HepG2 (cell line): Measurements from ENCODE around the gene RNASE4. TPM values are rescaled to one million over a fixed set of nuclear protein-coding genes. Genes with fewer than 3 reads are reported as not detected.
A peak's percentile ranks its signal among the peaks of the same experiment; 100 is the strongest.

Experiments
- ARHGAP35 ChIP-seq: sonication (generic); formaldehyde crosslinking; IDR thresholded peaks from 2 replicates; pipeline ENCODE4 v1.9.0; 2022; ENCODE audit warnings: mild to moderate bottlenecking, inconsistent platforms, moderate library complexity, missing genetic modification reagents, borderline replicate concordance
- CBX1 ChIP-seq: IDR thresholded peaks from one replicate; pipeline ENCODE4 v1.6.1; 2016; ENCODE audit warnings: antibody characterized with exemption, low read depth
- DMAP1 ChIP-seq: IDR thresholded peaks from 2 replicates; pipeline ENCODE4 v1.6.1; 2016
- HES4 ChIP-seq: sonication (generic); formaldehyde crosslinking; IDR thresholded peaks from 2 replicates; pipeline ENCODE4 v1.9.0; 2021; ENCODE audit warnings: mild to moderate bottlenecking, missing genetic modification reagents, borderline replicate concordance
- PAWR ChIP-seq: sonication (generic); formaldehyde crosslinking; IDR thresholded peaks from 2 replicates; pipeline ENCODE4 v1.4.0; 2020; ENCODE audit warnings: missing genetic modification reagents, mild to moderate bottlenecking, borderline replicate concordance
- PAX8 ChIP-seq: sonication (generic); formaldehyde crosslinking; IDR thresholded peaks from 2 replicates; pipeline ENCODE4 v1.8.0; 2022; ENCODE audit warnings: mild to moderate bottlenecking, missing genetic modification reagents, borderline replicate concordance
- RXRA ChIP-seq: sonication (generic); formaldehyde crosslinking; IDR thresholded peaks from 2 replicates; pipeline ENCODE4 v1.5.1; 2020; ENCODE audit warnings: missing genetic modification reagents
- ZNF12 ChIP-seq: sonication (generic); formaldehyde crosslinking; IDR thresholded peaks from 2 replicates; pipeline ENCODE4 v1.5.0; 2020; ENCODE audit warnings: missing genetic modification reagents
- polyA plus RNA-seq, 8 experiments: library from polyadenylated mRNA; depleted of rRNA in 3 of 8; stranded (reverse) in 7 of 8; unstranded in 1 of 8; fragments of >200 nt; fragmentation: Illumina TruSeq in 4 of 8; extraction: Trizol in 4 of 8; gene quantifications; 2 replicates each; pipeline versions ENCODE4 v1.2.1 to v1.2.3, GENCODE V29; 2011 to 2016; ENCODE audit warnings: low read depth in 4 of 8, missing spikeins in 1 of 8, mixed read lengths in 1 of 8; ENCODE audit not compliant: insufficient read depth in 1 of 8
- total RNA-seq, 5 experiments: library from RNA; depleted of rRNA; stranded (reverse); fragments of >200 nt; fragmentation: Illumina TruSeq; extraction: Trizol; gene quantifications; 2 replicates each; pipeline ENCODE4 v1.2.3, GENCODE V29; 2016; ENCODE audit warnings: low read depth in 1 of 5
- TF ChIP-seq, protein P1 (sequence below): sonication (generic); formaldehyde crosslinking; IDR thresholded peaks from 2 replicates; pipeline ENCODE4 v1.8.0; 2022; ENCODE audit warnings: low read depth, missing genetic modification reagents
- TF ChIP-seq, protein P2 (sequence below): sonication (generic); formaldehyde crosslinking; IDR thresholded peaks from 2 replicates; pipeline ENCODE4 v1.9.0; 2021; ENCODE audit warnings: missing genetic modification reagents, borderline replicate concordance
- TF ChIP-seq, protein P3 (sequence below): sonication (generic); formaldehyde crosslinking; conservative IDR thresholded peaks from 2 replicates; pipeline ENCODE4 v1.5.0; 2020; ENCODE audit warnings: missing genetic modification reagents
- TF ChIP-seq, protein P4 (sequence below): sonication (generic); formaldehyde crosslinking; IDR thresholded peaks from 2 replicates; pipeline ENCODE4 v1.9.0; 2021; ENCODE audit warnings: missing genetic modification reagents, borderline replicate concordance
- TF ChIP-seq, protein P5 (sequence below): IDR thresholded peaks from 2 replicates; pipeline ENCODE4 v1.6.1; 2016; ENCODE audit warnings: low read depth, missing genetic modification reagents, missing compliant biosample characterization
- TF ChIP-seq, protein P6 (sequence below): sonication (generic); formaldehyde crosslinking; IDR thresholded peaks from 2 replicates; pipeline ENCODE4 v1.8.1; 2023; ENCODE audit warnings: mild to moderate bottlenecking, missing genetic modification reagents

RNASE4 gene
- total and polyA plus RNA-seq, 2 of the 13 experiments (the other 11 are each of a cell fraction or from before 2014, with no cell fraction given), result 109 to 983 TPM

DNA sequence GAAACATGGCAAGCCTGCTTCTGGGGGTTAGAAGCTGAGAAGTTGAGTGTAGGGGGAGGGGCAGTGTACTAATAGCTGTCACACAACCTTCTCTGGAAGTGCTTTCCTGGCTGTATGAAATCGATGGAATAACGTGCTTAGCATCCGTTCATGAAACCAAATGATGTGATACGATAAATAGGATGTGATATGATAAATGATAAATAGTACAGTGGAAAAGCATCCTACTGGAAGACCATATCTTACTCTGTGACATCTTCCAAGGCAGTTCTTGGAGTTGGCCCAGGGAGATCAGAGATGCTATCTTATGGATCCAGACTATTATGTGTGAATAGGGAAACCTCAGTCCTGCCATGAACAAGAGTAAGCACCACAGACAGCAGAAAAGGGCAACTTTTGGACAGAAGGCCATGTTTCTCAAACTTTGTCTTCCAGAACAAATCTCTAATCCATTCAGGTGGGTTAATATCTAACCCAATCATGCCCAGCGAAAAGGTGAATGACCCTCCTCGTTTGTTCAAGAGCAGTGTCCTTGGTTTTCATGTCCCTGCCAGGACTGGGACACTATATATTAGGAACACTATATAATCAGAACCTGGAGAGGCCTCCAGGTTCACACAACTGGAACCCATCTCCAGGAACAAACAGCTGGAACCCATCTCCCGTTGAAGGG lies 3.9 kb downstream of the RNASE4 start, which contains the start of gene ANG (continued):
- TF ChIP-seq, protein P1, sequence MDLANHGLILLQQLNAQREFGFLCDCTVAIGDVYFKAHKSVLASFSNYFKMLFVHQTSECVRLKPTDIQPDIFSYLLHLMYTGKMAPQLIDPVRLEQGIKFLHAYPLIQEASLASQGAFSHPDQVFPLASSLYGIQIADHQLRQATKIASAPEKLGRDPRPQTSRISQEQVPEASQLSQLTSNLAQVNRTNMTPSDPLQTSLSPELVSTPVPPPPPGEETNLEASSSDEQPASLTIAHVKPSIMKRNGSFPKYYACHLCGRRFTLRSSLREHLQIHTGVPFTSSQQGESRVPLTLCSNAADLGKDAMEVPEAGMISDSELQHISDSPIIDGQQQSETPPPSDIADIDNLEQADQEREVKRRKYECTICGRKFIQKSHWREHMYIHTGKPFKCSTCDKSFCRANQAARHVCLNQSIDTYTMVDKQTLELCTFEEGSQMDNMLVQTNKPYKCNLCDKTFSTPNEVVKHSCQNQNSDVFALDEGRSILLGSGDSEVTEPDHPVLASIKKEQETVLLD (CRISPR knock-in tag), result no peak
- TF ChIP-seq, protein P2, sequence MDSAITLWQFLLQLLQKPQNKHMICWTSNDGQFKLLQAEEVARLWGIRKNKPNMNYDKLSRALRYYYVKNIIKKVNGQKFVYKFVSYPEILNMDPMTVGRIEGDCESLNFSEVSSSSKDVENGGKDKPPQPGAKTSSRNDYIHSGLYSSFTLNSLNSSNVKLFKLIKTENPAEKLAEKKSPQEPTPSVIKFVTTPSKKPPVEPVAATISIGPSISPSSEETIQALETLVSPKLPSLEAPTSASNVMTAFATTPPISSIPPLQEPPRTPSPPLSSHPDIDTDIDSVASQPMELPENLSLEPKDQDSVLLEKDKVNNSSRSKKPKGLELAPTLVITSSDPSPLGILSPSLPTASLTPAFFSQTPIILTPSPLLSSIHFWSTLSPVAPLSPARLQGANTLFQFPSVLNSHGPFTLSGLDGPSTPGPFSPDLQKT (CRISPR knock-in tag), result no peak
- TF ChIP-seq ARHGAP35 (peak; percentile 79; the same call in 1 of the 2 replicates), PAWR (CRISPR knock-in tag) (no peak), ZNF12 (CRISPR knock-in tag) (no peak), HES4 (CRISPR knock-in tag) (no peak), PAX8 (CRISPR knock-in tag) (0 out of 2 replicates have a peak, but pooled peaks have one; percentile 6), DMAP1 (peak; percentile 41; the same call in 1 of the 2 replicates), RXRA (CRISPR knock-in tag) (peak; percentile 83; the same call in 1 of the 2 replicates), CBX1 (no peak)
- TF ChIP-seq, protein P3, sequence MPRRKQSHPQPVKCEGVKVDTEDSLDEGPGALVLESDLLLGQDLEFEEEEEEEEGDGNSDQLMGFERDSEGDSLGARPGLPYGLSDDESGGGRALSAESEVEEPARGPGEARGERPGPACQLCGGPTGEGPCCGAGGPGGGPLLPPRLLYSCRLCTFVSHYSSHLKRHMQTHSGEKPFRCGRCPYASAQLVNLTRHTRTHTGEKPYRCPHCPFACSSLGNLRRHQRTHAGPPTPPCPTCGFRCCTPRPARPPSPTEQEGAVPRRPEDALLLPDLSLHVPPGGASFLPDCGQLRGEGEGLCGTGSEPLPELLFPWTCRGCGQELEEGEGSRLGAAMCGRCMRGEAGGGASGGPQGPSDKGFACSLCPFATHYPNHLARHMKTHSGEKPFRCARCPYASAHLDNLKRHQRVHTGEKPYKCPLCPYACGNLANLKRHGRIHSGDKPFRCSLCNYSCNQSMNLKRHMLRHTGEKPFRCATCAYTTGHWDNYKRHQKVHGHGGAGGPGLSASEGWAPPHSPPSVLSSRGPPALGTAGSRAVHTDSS (CRISPR knock-in tag), result no peak
- TF ChIP-seq, protein P4, sequence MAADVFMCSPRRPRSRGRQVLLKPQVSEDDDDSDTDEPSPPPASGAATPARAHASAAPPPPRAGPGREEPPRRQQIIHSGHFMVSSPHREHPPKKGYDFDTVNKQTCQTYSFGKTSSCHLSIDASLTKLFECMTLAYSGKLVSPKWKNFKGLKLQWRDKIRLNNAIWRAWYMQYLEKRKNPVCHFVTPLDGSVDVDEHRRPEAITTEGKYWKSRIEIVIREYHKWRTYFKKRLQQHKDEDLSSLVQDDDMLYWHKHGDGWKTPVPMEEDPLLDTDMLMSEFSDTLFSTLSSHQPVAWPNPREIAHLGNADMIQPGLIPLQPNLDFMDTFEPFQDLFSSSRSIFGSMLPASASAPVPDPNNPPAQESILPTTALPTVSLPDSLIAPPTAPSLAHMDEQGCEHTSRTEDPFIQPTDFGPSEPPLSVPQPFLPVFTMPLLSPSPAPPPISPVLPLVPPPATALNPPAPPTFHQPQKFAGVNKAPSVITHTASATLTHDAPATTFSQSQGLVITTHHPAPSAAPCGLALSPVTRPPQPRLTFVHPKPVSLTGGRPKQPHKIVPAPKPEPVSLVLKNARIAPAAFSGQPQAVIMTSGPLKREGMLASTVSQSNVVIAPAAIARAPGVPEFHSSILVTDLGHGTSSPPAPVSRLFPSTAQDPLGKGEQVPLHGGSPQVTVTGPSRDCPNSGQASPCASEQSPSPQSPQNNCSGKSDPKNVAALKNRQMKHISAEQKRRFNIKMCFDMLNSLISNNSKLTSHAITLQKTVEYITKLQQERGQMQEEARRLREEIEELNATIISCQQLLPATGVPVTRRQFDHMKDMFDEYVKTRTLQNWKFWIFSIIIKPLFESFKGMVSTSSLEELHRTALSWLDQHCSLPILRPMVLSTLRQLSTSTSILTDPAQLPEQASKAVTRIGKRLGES, result no peak
- TF ChIP-seq, protein P5, sequence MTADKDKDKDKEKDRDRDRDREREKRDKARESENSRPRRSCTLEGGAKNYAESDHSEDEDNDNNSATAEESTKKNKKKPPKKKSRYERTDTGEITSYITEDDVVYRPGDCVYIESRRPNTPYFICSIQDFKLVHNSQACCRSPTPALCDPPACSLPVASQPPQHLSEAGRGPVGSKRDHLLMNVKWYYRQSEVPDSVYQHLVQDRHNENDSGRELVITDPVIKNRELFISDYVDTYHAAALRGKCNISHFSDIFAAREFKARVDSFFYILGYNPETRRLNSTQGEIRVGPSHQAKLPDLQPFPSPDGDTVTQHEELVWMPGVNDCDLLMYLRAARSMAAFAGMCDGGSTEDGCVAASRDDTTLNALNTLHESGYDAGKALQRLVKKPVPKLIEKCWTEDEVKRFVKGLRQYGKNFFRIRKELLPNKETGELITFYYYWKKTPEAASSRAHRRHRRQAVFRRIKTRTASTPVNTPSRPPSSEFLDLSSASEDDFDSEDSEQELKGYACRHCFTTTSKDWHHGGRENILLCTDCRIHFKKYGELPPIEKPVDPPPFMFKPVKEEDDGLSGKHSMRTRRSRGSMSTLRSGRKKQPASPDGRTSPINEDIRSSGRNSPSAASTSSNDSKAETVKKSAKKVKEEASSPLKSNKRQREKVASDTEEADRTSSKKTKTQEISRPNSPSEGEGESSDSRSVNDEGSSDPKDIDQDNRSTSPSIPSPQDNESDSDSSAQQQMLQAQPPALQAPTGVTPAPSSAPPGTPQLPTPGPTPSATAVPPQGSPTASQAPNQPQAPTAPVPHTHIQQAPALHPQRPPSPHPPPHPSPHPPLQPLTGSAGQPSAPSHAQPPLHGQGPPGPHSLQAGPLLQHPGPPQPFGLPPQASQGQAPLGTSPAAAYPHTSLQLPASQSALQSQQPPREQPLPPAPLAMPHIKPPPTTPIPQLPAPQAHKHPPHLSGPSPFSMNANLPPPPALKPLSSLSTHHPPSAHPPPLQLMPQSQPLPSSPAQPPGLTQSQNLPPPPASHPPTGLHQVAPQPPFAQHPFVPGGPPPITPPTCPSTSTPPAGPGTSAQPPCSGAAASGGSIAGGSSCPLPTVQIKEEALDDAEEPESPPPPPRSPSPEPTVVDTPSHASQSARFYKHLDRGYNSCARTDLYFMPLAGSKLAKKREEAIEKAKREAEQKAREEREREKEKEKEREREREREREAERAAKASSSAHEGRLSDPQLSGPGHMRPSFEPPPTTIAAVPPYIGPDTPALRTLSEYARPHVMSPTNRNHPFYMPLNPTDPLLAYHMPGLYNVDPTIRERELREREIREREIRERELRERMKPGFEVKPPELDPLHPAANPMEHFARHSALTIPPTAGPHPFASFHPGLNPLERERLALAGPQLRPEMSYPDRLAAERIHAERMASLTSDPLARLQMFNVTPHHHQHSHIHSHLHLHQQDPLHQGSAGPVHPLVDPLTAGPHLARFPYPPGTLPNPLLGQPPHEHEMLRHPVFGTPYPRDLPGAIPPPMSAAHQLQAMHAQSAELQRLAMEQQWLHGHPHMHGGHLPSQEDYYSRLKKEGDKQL, result no peak
- TF ChIP-seq, protein P6, sequence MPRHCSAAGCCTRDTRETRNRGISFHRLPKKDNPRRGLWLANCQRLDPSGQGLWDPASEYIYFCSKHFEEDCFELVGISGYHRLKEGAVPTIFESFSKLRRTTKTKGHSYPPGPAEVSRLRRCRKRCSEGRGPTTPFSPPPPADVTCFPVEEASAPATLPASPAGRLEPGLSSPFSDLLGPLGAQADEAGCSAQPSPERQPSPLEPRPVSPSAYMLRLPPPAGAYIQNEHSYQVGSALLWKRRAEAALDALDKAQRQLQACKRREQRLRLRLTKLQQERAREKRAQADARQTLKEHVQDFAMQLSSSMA (CRISPR knock-in tag), result no peak
